HFF-Myc (cell line): ENCODE results near the gene TUT1.
A peak's percentile ranks its signal among the peaks of the same experiment; 100 is the strongest.
"Not testable (repeated sequence)": the region's sequence is repeated elsewhere in the genome, so short reads cannot be mapped to it uniquely, and the experiment has no call there.

Experiments
- DNase-seq: peaks from one replicate; pipeline ENCODE4 v3.0.0-alpha.2; 2011; ENCODE audit warnings: low read depth; ENCODE audit errors: extremely low read depth
- H3K4me3 ChIP-seq: replicated peaks from 2 replicates; pipeline ENCODE4 v1.5.1; 2011; ENCODE audit warnings: low read depth, mild to moderate bottlenecking, control low read depth, low read length
- TF ChIP-seq, protein P1 (sequence below): IDR thresholded peaks from 2 replicates; pipeline ENCODE4 v1.5.1; 2012; ENCODE audit warnings: mild to moderate bottlenecking, low read depth, low read length, control low read depth; ENCODE audit errors: missing control alignments

TUT1 gene

DNA sequence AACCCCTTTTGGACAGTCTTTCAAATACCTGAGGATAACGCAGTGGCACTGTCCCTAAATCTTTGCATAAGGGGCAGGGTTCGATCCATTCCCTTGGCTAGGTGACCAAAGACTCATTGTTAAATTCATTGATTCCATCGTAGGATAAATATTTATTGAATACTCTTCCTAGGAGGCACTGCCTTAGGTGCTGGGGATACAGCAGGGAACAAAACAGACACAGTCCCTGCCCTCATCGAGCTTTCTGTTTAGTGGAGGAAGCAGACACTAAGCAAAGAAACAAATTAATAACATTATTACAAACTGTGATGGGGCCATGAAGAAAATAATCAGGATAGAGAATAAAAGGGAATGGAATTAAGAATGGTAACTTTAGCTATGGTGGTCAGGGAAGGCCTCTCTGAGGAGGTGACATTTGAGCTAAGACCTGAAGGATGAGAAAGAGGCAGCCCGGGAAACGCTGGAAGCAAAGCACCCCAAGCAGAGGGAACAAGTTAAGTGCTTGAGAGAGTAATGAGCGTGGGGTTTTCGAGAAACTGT lies 29.8 kb upstream of the TUT1 start:
- no peak for DNase-seq

DNA sequence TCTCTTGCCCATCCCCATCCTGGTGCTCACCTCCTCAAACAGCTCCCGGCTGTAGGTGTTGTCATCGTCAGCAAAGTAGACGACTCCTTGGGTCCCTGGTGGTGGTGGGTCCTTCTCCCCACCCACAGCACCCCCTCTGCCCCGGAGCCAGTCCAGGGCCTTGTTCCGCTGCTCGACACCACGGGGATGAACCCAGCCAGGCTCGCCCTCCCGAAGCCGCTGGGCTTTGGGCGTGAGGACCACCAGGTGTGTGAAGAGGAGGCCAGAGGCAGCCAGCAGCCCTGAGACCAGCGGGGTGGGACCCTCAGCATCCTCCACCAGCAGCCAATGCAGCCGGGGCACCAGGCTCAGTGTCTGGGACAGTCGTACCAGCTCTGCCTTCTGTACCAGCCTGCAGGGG lies 25.6 kb upstream of the TUT1 start:
- not testable (repeated sequence) for H3K4me3 ChIP-seq, DNase-seq

More for the DNA sequence above, 29.8 kb upstream of the TUT1 start:
- TF ChIP-seq, protein P1, sequence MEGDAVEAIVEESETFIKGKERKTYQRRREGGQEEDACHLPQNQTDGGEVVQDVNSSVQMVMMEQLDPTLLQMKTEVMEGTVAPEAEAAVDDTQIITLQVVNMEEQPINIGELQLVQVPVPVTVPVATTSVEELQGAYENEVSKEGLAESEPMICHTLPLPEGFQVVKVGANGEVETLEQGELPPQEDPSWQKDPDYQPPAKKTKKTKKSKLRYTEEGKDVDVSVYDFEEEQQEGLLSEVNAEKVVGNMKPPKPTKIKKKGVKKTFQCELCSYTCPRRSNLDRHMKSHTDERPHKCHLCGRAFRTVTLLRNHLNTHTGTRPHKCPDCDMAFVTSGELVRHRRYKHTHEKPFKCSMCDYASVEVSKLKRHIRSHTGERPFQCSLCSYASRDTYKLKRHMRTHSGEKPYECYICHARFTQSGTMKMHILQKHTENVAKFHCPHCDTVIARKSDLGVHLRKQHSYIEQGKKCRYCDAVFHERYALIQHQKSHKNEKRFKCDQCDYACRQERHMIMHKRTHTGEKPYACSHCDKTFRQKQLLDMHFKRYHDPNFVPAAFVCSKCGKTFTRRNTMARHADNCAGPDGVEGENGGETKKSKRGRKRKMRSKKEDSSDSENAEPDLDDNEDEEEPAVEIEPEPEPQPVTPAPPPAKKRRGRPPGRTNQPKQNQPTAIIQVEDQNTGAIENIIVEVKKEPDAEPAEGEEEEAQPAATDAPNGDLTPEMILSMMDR = no peak
- peak overlapping the region; percentile 72 for H3K4me3 ChIP-seq

DNA sequence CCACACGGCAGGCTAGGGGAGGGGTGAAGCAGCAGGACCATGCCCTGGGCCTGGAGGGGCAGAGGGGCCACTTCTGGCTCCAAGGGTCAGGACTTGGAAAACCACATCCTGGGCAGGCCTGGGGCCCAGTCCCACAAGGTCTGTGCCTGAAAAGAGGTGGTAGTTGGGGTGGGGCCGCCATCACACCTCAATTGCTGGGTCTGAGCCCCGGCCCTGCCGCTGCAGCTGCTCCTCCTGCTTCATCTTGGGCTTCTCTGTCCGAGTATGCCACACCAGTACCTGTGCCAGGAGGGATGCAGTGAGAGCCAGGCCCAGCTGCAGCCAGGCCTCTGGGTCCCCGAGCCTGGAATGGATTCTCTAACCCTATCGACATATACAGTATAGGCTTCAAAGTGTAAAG lies 24.2 kb upstream of the TUT1 start:
- no peak for DNase-seq
- TF ChIP-seq, protein P1 = no peak
- H3K4me3 ChIP-seq = no peak overlapping the region

DNA sequence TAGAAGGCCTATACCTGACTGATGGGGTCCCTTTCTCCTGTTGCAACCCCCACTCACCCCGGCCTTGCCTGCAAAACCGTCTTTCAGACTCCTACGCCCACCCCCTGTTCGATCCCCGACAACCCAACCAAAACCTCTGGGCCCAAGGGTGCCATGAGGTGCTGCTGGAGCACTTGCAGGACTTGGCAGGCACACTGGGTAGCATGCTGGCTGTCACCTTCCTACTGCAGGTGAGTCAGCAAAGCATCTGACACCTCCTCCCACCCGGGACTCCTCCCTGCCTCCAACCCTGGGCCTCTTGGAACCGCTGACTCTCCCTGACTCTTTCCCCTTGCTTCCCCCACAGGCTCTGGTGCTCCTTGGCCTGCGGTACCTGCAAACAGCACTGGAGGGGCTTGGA lies 23.0 kb upstream of the TUT1 start:
- DNase-seq = no peak
- no peak overlapping the region for H3K4me3 ChIP-seq

DNA sequence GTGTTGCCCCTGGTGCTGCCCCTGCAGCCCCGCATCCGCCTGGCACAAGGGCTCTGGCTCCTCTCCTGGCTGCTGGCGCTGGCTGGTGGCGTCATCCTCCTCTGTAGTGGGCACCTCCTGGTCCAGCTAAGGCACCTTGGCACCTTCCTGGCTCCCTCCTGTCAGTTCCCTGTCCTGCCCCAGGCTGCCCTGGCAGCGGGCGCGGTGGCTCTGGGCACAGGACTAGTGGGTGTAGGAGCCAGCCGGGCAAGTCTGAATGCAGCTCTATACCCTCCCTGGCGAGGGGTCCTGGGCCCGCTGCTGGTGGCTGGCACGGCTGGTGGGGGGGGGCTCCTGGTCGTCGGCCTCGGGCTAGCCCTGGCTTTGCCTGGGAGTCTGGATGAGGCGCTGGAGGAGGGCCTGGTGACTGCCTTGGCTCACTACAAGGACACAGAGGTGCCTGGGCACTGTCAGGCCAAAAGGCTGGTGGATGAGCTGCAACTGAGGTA lies 22.0 kb upstream of the TUT1 start:
- no peak overlapping the region; the same call in 1 of the 2 replicates for H3K4me3 ChIP-seq
- DNase-seq = no peak

More for the DNA sequence above, 23.0 kb upstream of the TUT1 start:
- TF ChIP-seq, protein P1 = no peak

DNA sequence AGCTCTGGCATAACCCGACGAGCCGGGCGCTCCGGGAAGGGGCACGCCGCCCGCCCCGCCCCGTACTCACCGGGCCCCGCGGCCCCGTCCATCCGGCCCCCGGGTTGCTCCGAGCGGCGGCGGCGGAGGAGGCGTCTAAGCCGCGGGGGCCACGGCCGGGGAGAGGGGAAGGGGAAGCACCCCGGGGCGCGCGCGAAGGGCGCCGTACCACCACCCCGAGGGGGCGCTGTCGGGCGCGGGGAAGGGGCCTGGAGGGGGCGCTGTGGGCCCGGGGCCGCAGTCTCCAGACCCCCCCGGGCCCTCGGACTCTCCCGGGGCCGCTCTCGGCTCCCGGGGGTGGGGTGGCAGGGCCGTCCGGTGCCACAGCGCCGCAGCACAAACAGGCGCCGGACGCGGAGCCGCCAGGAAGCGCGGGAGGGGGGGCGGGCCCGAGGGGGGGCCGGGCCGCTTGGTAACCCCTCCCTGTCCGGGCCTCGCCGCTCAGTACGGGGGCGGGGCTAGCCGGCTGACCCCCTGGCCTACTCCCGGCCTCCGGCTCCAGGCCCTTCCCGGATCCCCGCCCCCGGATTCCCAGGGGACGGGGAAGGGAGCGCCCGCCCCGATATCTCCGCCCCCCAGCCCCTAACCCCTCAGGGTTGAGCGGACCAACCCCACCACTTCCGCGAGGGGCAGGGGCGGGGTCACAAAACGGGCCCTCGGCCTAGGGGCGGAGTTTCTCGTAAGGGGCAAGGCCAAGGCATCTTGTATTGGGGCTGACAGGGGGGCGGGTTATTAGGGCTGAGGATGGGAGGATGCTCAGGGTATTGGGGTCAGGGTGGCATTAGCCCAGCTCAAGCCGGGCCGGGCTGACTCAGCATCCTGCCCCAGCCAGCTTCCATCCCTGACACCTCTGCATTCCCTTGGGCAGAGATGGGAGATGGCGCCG lies 21.3 kb upstream of the TUT1 start, which contains the start of the genes EML3 and ROM1:
TSS of gene EML3 (minus strand) at position 410 of the 925 bp plus-strand sequence. CDS start at position 92, 318 bp downstream.
TSS of gene ROM1 (plus strand) at position 892 of the 925 bp plus-strand sequence. CDS start at position 917, 25 bp downstream.
- peak within 1 kb of the TSS; percentile 66 for H3K4me3 ChIP-seq
- no peak for DNase-seq
- TF ChIP-seq, protein P1 = peak; percentile 82

More for the DNA sequence above, 22.0 kb upstream of the TUT1 start:
- TF ChIP-seq, protein P1 = no peak

DNA sequence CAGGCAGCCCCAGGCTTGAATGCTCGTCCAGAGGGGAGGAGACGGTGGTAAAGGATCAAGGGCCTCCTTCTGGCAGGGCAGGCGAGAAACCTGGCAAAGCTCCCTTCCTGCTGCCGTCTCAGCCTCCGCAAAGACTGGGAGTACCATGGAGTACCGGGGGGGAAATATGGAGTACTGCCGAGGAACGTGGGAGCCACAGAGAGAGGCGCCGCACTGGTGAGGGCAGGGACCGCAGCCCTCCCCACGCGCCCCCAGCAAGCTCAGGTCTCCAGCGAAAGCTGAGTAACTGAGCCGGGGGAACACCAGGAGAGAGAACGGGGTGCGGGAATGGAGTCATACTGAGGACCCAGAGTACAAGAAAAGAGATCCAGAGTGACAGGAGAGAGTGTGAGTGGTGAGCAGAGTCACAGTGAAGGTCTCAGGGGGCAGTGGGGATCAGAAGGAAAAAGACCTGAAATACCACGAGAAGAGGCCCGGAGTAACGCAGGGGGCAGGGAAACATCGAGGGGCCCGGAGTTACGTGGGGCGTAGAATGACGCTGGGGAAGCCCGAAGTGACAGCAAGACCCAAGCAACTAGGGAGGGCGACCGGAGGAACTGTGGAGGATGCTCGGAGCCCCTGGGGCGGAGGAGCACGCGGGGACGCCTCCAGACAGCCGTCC lies 20.5 kb upstream of the TUT1 start:
- TF ChIP-seq, protein P1 = no peak
- H3K4me3 ChIP-seq = peak overlapping the region; percentile 66
- DNase-seq = no peak
